Islet of Langerhans (tissue), 1 donor: Measurements from ENCODE around the gene GOLGA8N.

Experiments
- FAIRE-seq: peaks from one replicate; lab custom pipeline; 2011; peaks lifted over from hg19 to GRCh38; lab: Jason Lieb, UNC

Gene GOLGA8N

DNA sequence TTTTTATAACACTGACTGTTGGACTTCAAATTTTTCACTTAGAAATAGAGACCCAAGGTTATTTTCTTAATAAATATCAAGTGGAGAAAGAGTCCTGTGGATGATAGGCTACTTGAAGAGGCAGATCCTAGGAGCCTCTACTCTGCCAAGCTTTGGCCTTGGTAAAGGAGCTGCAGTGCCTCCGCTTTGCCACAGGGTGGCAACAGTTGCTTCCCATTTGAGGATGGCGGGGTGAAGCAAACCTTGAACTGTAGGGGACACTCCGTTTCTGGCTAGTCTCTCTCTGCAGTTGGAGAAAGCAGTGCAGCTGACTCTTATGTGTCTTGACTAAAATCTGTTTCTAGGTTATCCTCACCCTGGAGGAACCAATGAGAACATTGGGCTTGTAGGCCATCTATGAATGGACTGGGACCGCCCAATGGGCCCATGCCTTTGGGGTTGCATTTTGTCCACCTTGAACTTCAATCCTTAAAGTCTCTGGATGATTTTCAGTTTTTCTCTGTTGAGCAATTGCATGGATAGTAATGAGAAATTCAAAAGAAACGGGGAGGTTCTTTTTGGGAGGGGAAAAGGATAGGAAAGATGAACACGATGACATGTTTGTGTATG lies 58.1 kb downstream of the GOLGA8N start:
- no peak for FAIRE-seq

DNA sequence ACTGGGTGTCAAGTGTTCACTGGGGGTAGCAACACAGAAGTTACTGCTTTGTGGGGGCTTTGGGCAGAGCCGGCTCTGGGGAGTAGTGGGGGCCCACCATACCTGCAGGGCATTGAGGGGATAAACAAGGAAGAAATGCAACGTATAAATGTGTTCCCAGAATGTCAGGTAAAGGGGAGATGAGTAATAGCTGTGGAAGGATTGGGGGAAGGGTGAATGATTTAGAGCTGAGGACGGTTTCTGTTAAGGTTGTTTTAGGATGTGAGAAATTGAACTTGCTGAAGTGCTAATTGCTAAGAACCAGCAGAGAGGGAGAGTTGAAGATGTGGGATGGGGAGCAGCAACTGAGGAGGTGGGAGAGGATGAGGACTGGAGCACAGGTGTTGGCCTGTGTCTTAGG lies 58.9 kb downstream of the GOLGA8N start:
- no peak for FAIRE-seq

DNA sequence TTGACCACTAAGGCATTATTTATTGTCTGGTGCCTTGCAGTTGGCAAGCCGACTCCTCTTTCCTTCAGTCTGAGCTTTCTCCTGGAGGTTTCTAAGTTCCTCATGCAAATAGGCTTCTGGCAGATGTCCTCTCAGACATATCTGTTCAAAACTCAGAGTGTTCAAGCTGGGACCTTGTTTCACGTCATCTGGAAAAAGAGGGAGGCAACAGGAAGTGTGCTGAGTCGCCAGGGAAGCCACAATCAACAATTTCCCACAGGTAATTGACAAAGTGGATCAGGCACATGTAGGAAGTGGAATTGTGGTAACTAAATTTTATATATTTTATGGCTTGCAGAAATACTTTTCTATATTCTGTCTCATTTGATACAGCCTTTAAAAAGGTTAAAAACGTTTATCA lies 62.8 kb downstream of the GOLGA8N start:
- FAIRE-seq: no peak

DNA sequence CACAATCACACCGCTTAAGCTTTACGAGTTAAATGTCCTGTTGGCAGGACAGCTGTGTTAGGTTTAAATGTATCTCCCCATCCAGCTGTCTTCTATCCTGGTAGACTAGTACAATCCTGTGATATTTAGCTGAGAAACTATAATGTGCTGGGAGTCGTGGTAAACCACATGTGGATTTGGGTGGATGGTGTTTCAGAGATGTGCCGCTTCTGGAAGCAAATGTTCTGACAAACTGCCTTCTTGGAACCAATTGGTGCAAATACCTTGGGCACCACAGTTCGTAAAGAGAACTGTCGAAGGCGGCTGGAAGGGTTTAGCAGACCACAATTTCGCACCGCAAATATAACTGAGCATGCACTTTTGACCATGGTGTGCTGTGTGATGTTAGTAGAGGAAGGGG lies 63.2 kb downstream of the GOLGA8N start:
- FAIRE-seq: no peak
